GM18526 (cell line): Measurements from ENCODE around the gene PPP2R5D.

ENCODE experiments used
- POLR2A ChIP-seq: IDR thresholded peaks from 3 replicates; pipeline ENCODE4 v1.6.1; 2011; ENCODE audit not compliant: insufficient read length; ENCODE audit errors: extremely low read depth

The PPP2R5D gene

DNA sequence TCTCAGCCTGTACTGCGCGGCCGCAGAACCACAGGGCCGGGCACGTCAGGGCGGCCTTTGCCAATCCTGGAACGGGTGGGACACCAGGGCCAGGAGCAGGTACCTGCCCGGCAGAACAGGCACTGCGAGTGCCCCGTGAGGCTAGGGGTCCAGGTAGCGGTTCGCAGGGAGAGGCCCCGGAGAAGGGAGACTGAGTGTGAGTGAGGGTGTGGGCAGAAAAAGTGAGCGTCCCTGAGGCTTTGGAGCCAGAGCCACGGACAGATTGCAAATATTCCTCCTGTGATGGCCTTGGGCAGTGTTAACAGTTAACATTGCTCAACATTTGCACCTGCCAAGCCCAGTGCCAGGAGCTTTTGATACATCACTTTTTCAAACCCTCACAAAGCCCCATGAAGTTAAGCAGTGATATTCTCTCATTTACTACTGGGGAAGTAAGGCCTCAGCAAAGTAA, 23.3 kb upstream of the PPP2R5D start:
- TF ChIP-seq POLR2A = no peak

DNA sequence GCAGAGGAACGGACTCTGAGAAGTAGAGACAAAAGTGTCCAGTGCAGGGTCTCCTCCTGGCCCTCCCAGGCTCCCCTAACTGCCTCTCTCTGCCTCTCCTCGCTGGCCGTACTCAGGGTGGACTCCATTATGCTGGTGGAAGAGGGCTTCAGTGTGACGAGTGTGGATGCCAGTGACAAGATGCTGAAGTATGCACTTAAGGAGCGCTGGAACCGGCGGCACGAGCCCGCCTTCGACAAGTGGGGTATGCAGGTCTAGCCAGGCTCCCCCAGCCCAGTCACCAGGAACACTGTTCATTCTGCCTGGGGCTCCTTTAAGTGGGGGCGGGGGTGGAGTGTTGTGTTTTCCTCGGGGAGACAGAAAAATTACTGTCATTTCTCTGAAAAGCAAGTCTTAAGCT, 22.3 kb upstream of the PPP2R5D start:
- no peak for TF ChIP-seq POLR2A

DNA sequence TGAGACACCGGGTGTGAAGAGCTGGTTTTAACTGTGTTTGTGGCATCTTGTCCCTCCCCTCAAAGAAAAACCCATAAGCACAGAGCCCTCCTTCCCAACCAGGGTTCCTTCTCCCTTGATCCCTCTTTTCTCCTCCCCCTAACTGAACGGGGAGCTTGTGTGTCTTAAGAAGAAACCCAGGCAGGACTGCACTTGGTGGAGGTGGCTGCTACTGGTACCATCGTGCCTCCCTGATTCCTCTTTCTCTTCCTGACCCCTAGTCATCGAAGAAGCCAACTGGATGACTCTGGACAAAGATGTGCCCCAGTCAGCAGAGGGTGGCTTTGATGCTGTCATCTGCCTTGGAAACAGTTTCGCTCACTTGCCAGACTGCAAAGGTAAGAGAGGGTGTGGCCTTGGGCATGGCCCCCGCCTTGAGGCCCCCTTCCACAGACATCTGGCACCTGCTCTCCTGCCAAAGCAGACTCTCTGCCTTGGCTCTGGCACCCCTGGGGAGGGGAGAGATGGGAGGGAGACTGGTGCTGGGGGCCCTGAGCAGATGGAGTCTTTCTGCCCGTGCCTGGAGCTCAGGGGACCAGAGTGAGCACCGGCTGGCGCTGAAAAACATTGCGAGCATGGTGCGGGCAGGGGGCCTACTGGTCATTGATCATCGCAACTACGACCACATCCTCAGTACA, 21.7 kb upstream of the PPP2R5D start:
- TF ChIP-seq POLR2A = no peak

DNA sequence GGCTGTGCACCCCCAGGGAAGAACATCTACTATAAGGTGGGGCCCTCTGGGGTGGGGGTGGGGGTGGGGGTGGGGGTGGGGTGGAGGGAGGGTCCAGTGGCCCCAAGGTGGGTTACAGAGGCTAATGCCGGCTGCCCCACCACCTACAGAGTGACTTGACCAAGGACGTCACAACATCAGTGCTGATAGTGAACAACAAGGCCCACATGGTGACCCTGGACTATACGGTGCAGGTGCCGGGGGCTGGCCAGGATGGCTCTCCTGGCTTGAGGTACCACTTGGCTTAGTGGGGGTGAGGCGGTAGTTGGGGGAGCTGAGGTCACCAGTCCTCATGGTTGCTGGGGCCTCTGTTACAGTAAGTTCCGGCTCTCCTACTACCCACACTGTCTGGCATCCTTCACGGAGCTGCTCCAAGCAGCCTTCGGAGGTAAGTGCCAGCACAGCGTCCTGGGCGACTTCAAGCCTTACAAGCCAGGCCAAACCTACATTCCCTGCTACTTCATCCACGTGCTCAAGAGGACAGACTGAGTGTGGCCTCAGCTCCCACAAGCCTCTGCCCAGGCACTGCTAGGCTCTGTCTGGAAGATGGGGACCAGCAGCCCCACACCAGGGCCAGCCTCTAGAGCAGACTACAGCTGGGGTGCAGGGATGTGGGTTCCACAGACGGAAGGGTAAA, 21.1 kb upstream of the PPP2R5D start:
- no peak for TF ChIP-seq POLR2A

DNA sequence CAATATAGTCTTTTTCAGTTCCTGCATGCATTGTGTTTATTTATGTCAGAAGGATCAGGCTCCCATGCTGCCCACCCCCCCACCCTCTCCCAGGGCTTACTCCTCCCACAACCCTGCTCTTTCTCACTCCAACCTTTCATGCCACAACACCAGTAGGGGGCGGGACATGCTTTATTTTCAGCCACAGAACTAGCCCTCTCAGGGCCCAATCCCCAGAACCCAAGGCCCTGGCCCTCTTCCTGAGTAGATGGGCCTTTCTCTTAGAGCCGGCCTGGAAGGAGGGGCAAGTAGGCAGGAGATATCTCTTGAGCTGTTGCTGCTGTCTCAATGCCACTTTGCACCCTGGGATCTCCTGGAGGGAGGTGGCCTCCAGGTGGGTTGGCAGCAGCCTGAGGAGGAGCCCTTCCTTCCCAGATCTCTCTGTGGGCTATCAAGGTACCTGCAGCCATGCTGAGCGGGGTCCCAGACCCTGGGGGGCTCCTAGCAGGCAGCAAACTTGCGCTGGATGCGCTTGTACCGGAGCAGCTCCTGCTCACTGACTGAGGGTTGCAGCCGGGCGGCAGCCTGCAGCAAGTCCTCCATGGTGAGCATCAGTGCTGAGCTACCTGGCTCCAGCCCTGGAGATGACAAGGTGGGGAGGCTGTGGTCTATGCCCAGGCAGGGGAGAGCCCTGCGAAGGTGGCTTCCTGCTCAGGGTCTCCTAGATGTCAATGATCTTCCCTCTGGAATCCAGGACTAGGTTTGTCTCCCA, 20.3 kb upstream of the PPP2R5D start:
- no peak for TF ChIP-seq POLR2A

DNA sequence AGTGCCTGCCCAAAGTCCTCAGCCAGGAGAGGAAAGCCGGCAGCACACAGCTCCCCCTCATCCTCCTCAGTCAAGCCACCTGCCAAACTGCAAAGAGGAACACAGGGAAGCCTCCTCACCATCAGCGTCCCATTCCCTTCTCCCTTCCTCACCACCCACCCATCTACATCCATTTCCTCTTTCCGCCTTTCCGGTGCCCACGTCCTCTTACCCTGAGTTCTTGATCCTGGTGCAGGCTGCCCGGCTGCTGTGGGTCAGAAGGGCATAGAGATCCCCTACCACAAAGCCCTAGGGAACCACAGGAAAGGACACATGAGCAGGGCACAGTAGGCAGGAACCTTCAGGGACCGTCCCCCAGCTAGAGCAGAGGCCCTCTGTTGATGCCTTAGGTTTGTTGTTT, 17.8 kb upstream of the PPP2R5D start:
- no peak for TF ChIP-seq POLR2A

DNA sequence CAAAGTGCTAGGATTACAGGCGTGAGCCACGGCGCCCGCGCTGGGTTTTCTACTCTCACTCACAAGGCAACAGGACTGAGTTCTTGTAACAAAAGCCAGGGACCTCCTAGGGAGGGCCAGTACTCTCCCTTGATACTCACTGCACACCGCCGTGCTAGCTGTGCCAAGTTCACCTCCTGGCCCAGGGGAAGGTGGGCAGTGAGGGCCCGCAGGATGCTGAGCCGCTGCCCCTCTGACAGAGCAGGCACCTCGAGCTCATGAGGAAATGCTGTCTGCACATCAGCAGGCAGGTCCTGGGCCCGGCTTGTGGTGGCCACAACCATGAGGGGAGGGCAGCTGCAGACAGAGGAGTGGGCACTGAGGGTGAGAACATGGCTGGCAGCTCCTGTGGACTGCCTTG, 17.1 kb upstream of the PPP2R5D start:
- TF ChIP-seq POLR2A = no peak

DNA sequence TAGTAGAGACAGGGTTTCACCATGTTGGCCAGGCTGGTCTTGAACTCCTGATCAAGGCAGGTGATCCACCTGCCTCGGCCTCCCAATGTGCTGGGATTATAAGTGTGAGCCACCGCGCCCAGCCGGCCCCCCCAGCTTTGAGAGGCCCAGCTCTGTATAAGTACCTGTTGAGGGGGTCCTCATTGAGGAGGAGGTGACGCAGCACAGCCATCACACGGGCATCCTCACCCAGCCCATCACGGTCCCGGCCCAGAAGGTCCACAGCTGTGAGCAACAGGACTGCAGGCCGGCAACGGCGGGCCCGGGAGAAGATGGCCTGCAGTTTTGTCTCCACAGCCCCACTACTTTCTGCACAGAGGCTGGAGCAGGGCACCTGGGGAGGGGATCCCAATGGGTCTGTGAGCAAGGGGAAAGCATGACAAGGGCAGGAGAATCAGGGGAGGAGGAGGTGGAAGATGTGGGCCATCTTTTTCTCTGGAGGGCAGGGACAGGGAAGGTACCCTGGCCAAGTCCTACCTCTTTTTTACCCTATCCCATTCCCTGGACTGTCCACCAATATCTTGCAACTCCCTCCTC, 16.2 kb upstream of the PPP2R5D start:
- TF ChIP-seq POLR2A = no peak

DNA sequence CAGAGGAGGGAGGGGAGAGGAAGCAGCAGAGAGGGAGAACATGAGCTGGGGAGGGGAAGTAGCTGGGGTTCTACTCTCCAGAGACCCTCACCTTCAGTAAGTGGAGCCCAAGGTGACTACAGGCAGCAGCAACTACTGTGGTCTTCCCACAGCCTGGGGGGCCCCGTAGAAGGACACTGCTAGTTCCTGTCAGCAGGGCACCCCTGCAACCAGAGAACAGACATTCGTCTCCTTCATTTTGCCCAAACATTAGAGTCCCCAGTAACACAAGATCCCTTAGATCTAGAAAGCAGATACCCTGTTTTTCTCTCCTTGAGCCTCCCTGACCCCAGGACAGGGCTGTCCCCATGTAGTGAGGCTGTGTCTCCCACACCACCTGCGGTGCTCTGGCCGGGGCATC, 15.6 kb upstream of the PPP2R5D start:
- no peak for TF ChIP-seq POLR2A

DNA sequence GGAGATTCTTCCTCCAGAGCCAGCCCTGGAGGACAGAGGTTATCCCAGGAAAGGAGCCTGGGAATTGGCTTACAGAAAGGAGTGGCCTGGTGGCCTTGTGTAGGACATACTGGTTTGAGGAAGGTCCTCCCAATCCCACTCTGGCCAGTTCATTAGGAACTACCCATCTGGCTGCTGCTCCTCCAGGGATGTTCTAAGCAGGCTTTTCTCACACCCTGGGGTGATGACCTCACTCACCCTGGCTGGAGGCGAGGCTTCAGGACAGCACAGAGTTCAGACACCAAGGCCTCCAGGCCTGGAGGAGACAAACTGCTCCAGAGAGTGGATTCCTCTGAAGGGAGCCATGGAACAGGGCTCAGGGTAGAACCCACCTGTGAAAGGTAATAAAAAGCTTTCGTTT, 14.9 kb upstream of the PPP2R5D start:
- no peak for TF ChIP-seq POLR2A

DNA sequence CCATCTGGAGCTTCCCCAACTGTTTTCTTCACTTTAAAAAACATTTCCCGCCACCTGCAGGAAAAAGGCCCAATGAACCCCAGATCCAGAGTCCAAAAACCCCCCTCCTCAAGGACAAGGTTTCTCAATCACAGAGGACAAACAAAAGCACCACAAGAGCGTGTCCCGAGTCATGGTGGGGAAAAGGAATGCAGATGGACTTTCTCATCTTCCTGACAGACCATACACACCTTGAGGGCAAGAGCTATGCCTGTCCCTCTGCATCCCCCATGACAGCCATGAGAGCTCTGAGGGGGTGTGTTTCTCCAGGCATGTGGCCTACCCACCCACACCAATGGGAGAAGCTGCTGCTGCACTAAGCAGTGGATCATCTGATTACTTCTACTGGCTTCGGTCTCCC, 14.4 kb upstream of the PPP2R5D start:
- no peak for TF ChIP-seq POLR2A

DNA sequence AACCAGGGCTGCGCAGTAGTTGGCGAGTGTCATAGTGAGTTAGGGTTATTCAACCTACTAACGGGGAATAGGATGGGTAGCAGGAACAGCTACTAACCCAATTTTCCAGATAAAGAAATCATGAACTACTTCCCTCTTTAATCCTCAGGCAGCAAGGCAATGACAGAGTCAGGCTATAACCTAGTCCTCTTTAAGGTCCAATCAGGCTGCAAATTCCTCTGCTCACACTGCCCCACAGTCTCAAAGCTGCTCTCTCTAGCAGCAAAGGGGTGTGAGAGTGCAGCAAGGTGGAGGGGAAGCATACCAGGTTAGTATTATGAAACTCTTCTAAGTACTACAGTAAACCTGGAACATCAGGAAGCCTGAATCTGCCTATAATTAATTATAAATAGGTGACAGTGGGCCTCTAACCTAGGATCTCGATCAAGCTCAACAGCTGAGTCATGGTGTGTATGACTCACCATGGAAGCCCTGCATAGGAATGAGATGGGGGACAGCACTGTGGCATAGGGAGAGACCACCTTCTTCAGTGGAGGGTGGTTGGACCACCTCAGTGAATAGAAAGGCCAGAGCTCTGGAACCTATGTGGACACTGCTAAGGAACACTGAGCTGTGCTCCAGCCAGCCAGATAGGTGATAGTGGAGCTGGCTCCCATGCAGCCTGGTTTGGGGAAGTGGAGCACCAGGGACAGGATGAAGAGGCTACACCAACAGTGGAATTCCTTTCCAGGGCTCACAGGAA, 13.3 kb upstream of the PPP2R5D start:
- TF ChIP-seq POLR2A = no peak

DNA sequence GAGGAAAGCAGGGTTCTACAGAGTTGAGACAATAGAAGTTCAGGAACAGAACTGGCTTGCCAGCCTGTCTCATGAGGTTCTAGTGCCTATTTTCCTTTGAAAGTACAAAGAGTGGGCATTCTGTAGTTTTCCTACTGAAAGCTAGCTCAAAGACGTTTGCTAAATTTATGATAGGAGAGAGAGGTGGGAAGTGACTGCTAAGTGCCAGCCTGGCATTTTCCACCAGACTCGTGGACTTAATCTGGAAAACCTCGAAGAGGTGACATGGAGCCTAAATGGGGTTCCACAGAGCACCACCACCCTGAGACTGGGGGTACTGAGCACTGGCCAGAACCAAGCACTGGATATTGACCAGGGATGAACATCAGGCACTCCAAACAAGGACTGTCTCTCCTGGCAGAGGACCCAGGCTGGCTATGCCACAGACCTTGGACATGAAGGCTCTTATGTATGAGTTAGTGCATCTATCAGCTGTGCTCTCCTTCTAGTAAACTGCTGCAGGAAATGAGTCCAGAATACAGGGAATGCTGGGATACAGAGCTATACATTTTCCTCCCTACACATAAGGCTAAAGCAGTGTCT, 12.5 kb upstream of the PPP2R5D start:
- no peak for TF ChIP-seq POLR2A

DNA sequence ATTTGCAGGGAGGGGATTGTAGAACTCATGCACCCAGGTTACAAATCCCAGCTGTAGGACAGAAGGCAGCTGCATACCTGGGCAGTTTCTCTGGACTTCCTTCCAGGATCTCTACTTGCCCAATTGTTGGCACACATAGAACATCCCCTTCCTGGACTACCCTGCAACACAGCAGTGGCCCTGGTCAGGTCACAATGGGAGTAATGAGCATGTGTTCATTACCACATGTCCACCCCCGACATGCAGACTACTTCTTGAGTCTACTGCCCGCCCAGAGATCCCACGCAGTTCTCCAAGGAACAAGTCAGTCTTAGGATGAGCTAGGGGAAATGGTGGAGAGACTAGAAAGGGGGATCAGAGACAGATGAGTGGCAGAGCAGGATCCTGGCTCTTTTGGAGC, 10.4 kb upstream of the PPP2R5D start:
- no peak for TF ChIP-seq POLR2A

DNA sequence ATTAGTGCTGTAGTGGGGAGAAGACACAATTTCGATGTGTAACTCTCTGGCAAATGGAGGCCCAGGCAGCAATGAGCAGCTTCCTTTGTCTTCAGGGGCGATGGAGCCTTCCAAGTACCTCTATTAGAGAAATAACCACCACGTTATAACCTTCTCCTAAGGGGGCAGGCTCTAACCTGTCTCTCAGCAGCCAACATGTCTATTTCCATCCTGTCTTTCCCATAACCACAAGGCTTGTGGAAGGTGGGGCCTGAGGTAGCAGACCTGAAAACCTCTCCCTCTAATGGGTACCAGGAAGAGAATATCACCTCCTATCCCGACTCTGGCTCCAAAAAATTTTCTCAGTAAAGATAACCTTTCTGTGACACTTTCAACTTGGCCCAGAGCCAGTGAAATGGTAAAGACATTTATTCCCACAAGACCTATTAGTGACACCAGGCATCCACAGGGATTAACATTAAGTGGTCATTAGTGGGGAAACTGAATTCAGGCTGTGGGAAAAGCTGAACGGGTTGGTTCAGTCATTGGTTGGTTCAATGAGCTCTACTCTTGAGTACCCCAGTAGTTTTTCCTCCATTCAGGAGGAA, 9.4 kb upstream of the PPP2R5D start:
- no peak for TF ChIP-seq POLR2A

DNA sequence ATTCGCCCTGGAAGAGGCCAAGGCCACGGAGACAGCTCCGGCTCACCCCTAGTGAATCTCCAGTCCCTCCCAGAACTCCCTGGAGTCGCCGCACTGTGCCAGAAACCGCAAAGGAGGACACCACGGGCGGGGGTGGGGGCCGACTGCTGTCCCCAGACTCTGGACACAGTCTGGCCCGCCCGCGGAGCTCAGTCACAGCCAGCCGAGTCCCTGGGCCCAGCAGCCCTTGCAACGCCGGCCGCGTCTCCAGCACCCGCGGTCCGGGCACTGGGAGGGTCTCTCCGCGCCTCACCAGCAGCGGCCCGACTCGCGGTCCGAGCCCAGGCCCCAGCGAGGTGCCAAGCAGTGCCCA, 5.9 kb upstream of the PPP2R5D start:
- TF ChIP-seq POLR2A = no peak
